ENCODE data around the gene CADM1.

The CADM1 gene

GRCh38 chr11:115311949-115312348, 192.3 kb downstream of the CADM1 start:
- Histone ChIP-seq H3K4me3 (ENCODE audit: insufficient read depth, low read depth, low read length) (no peak overlapping the region), H3K4me1 (ENCODE audit: control insufficient read depth, insufficient read depth, low read length) (no peaks in the 10 kb centered on the region), H3K27me3 (ENCODE audit: control insufficient read depth, insufficient read depth, low read length, poor library complexity, severe bottlenecking) (no peaks in the 10 kb centered on the region), H3K36me3 (ENCODE audit: control insufficient read depth, insufficient read depth, low read length) (no peaks in the 10 kb centered on the region), H3K9me3 (ENCODE audit: control insufficient read depth, low read length) (no peaks in the 10 kb centered on the region), H3K27ac (ENCODE audit: insufficient read depth, low read depth, low read length, poor library complexity, severe bottlenecking) (no peak overlapping the region)
- 94 to 96% methylated on average over 3 of the region's 3 CpGs for WGBS, 2 experiments

- WGBS, 2 experiments, result 82 to 92% methylated on average over 1 of the region's 1 CpG
- Histone ChIP-seq H3K4me3 (ENCODE audit: insufficient read depth, low read depth, low read length) (no peak overlapping the region), H3K36me3 (ENCODE audit: control insufficient read depth, insufficient read depth, low read length) (no peaks in the 10 kb centered on the region), H3K27me3 (ENCODE audit: control insufficient read depth, insufficient read depth, low read length, poor library complexity, severe bottlenecking) (no peaks in the 10 kb centered on the region), H3K9me3 (ENCODE audit: control insufficient read depth, low read length) (no peaks in the 10 kb centered on the region), H3K4me1 (ENCODE audit: control insufficient read depth, insufficient read depth, low read length) (no peaks in the 10 kb centered on the region), H3K27ac (ENCODE audit: insufficient read depth, low read depth, low read length, poor library complexity, severe bottlenecking) (no peak overlapping the region)
Measured at GRCh38 chr11:115306689-115307088, 197.5 kb downstream of the CADM1 start.

GRCh38 chr11:115304774-115305472, 199.3 kb downstream of the CADM1 start:
- no peaks in the 10 kb centered on the region for H3K36me3 ChIP-seq (ENCODE audit: control insufficient read depth, insufficient read depth, low read length)
- no peak overlapping the region for H3K27ac ChIP-seq (ENCODE audit: insufficient read depth, low read depth, low read length, poor library complexity, severe bottlenecking)
- no peaks in the 10 kb centered on the region for H3K9me3 ChIP-seq (ENCODE audit: control insufficient read depth, low read length)
- H3K4me3 ChIP-seq (ENCODE audit: insufficient read depth, low read depth, low read length), result no peak overlapping the region
- WGBS, 2 experiments, result 93 to 98% methylated on average over 6 of the region's 6 CpGs
- no peaks in the 10 kb centered on the region for H3K27me3 ChIP-seq (ENCODE audit: control insufficient read depth, insufficient read depth, low read length, poor library complexity, severe bottlenecking)
- no peaks in the 10 kb centered on the region for H3K4me1 ChIP-seq (ENCODE audit: control insufficient read depth, insufficient read depth, low read length)

- H3K27ac ChIP-seq (ENCODE audit: insufficient read depth, low read depth, low read length, poor library complexity, severe bottlenecking), result no peak overlapping the region
- H3K9me3 ChIP-seq (ENCODE audit: control insufficient read depth, low read length), result no peaks in the 10 kb centered on the region
- 86 to 91% methylated on average over 2 of the region's 2 CpGs for WGBS, 2 experiments
- no peaks in the 10 kb centered on the region for H3K27me3 ChIP-seq (ENCODE audit: control insufficient read depth, insufficient read depth, low read length, poor library complexity, severe bottlenecking)
- no peaks in the 10 kb centered on the region for H3K36me3 ChIP-seq (ENCODE audit: control insufficient read depth, insufficient read depth, low read length)
- no peak overlapping the region for H3K4me3 ChIP-seq (ENCODE audit: insufficient read depth, low read depth, low read length)
- H3K4me1 ChIP-seq (ENCODE audit: control insufficient read depth, insufficient read depth, low read length), result no peaks in the 10 kb centered on the region
Measured at GRCh38 chr11:115303929-115304531, 200.2 kb downstream of the CADM1 start.

GRCh38 chr11:115302946-115303703, 201.1 kb downstream of the CADM1 start:
- Histone ChIP-seq H3K27ac (ENCODE audit: insufficient read depth, low read depth, low read length, poor library complexity, severe bottlenecking) (no peak overlapping the region), H3K9me3 (ENCODE audit: control insufficient read depth, low read length) (no peaks in the 10 kb centered on the region), H3K4me3 (ENCODE audit: insufficient read depth, low read depth, low read length) (no peak overlapping the region), H3K4me1 (ENCODE audit: control insufficient read depth, insufficient read depth, low read length) (no peaks in the 10 kb centered on the region), H3K27me3 (ENCODE audit: control insufficient read depth, insufficient read depth, low read length, poor library complexity, severe bottlenecking) (no peaks in the 10 kb centered on the region), H3K36me3 (ENCODE audit: control insufficient read depth, insufficient read depth, low read length) (no peaks in the 10 kb centered on the region)
- WGBS, 2 experiments, result 89 to 97% methylated on average over 4 to 5 of the region's 5 CpGs

GRCh38 chr11:115300660-115301428, 203.4 kb downstream of the CADM1 start:
- H3K4me1 ChIP-seq (ENCODE audit: control insufficient read depth, insufficient read depth, low read length), result no peaks in the 10 kb centered on the region
- H3K27me3 ChIP-seq (ENCODE audit: control insufficient read depth, insufficient read depth, low read length, poor library complexity, severe bottlenecking), result no peaks in the 10 kb centered on the region

DNA sequence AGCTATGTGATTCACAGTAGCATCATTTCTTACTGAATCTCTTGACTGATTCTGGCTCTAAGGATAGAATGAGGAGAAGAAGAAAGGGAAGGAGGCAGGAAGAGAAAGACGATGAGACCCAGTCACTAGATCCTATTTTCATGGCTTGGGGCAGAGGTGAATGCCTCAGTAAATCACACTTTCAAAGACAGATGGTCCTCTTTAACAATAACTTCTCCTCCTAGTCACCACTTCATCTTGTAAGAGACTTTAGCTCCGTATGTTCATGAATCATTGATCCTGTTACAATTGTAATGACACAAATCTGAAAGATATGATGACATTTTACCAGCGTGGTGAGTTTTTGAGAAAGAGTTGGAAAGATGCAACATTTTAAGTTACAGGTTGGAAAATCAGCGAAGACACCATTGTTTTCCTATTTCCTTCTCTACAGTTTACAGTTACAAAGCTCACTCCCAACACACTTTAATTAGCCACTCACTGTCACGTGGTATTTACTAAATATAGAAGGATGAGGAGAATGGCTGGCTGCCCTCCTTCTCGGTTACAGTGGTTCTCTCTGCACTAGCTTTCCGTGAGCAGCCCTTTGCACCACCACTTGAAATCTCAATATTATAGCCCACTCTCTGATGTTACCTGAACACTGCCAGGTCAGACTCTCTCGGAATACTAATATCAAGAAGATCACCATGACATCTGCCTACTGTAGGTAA, 205.8 kb downstream of the CADM1 start:
- Histone ChIP-seq H3K27ac (ENCODE audit: insufficient read depth, low read depth, low read length, poor library complexity, severe bottlenecking) (no peak overlapping the region), H3K9me3 (ENCODE audit: control insufficient read depth, low read length) (no peaks in the 10 kb centered on the region), H3K4me3 (ENCODE audit: insufficient read depth, low read depth, low read length) (no peak overlapping the region), H3K27me3 (ENCODE audit: control insufficient read depth, insufficient read depth, low read length, poor library complexity, severe bottlenecking) (no peaks in the 10 kb centered on the region), H3K4me1 (ENCODE audit: control insufficient read depth, insufficient read depth, low read length) (no peaks in the 10 kb centered on the region), H3K36me3 (ENCODE audit: control insufficient read depth, insufficient read depth, low read length) (no peaks in the 10 kb centered on the region)
- WGBS, 2 experiments, result 93 to 96% methylated on average over 7 to 8 of the region's 8 CpGs

More at GRCh38 chr11:115300660-115301428, 203.4 kb downstream of the CADM1 start:
- Histone ChIP-seq H3K36me3 (ENCODE audit: control insufficient read depth, insufficient read depth, low read length) (no peaks in the 10 kb centered on the region), H3K9me3 (ENCODE audit: control insufficient read depth, low read length) (no peaks in the 10 kb centered on the region), H3K27ac (ENCODE audit: insufficient read depth, low read depth, low read length, poor library complexity, severe bottlenecking) (no peak overlapping the region), H3K4me3 (ENCODE audit: insufficient read depth, low read depth, low read length) (no peak overlapping the region)
- 91 to 92% methylated on average over 5 of the region's 5 CpGs for WGBS, 2 experiments

DNA sequence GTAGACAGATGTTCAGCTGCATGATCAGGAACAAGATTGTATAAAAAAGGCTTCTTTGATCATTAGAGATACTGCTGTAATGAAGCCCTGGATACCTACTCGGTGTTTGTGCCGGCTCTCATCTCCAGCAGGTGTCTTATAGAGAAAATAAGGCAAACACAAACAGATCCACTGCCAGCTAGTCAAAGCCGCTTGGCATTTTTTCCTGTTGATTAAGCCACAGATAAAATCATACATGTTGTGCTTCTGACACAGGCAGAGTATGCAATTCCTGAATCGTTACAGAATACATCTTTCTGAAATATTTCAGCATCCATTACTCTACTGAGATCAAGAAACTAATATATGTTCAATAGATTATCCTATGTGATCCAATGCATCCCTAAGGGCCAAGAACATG, 206.9 kb downstream of the CADM1 start:
- Histone ChIP-seq H3K4me1 (ENCODE audit: control insufficient read depth, insufficient read depth, low read length) (no peaks in the 10 kb centered on the region), H3K27ac (ENCODE audit: insufficient read depth, low read depth, low read length, poor library complexity, severe bottlenecking) (no peak overlapping the region)
- WGBS, 2 experiments, result 91 to 94% methylated on average over 4 of the region's 4 CpGs

DNA sequence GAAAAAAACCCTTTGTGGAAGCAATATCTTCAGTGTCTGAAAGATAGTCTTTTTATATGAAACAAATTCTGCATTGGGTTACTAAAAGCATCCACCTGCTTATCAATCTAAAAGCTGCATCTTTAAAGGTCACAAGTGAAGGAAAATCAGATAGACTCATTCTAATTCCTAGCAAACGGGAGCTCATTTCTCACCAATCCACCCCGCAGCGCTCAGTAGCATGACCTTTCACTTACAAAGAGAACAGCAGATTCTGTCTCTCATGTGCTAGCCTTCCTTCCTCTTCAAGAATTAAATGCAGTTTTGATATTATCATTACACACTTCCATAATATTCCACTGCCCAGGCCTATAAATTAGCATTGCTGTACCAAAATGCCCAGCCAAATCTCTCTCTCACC, 212.9 kb downstream of the CADM1 start:
- Histone ChIP-seq H3K4me3 (ENCODE audit: insufficient read depth, low read depth, low read length) (no peak overlapping the region), H3K9me3 (ENCODE audit: control insufficient read depth, low read length) (no peaks in the 10 kb centered on the region), H3K36me3 (ENCODE audit: control insufficient read depth, insufficient read depth, low read length) (no peaks in the 10 kb centered on the region), H3K27ac (ENCODE audit: insufficient read depth, low read depth, low read length, poor library complexity, severe bottlenecking) (no peak overlapping the region), H3K27me3 (ENCODE audit: control insufficient read depth, insufficient read depth, low read length, poor library complexity, severe bottlenecking) (no peaks in the 10 kb centered on the region), H3K4me1 (ENCODE audit: control insufficient read depth, insufficient read depth, low read length) (peaks cover 11% of the 10 kb centered on the region)
- 85 to 92% methylated on average over 3 of the region's 3 CpGs for WGBS, 2 experiments

More for the DNA sequence above, 206.9 kb downstream of the CADM1 start:
- no peaks in the 10 kb centered on the region for H3K27me3 ChIP-seq (ENCODE audit: control insufficient read depth, insufficient read depth, low read length, poor library complexity, severe bottlenecking)
- H3K4me3 ChIP-seq (ENCODE audit: insufficient read depth, low read depth, low read length), result no peak overlapping the region
- H3K36me3 ChIP-seq (ENCODE audit: control insufficient read depth, insufficient read depth, low read length), result no peaks in the 10 kb centered on the region
- no peaks in the 10 kb centered on the region for H3K9me3 ChIP-seq (ENCODE audit: control insufficient read depth, low read length)
